ENCODE measurements around the gene STXBP1.

STXBP1 gene

GRCh38 chr9:127694890-127695720, 83.0 kb downstream of the STXBP1 start:
- TF ChIP-seq GATA3 (IDR thresholded peaks at IDR 0.05; ENCODE audit: low read depth, low read length) (no peak), GATA2 (IDR thresholded peaks at IDR 0.05; ENCODE audit: low read depth, low read length) (no peak)

- TF ChIP-seq GATA2 (IDR thresholded peaks at IDR 0.05; ENCODE audit: low read depth, low read length) (no peak), GATA3 (IDR thresholded peaks at IDR 0.05; ENCODE audit: low read depth, low read length) (no peak)
Measured at GRCh38 chr9:127697575-127697974, 85.5 kb downstream of the STXBP1 start.

- TF ChIP-seq GATA2 (IDR thresholded peaks at IDR 0.05; ENCODE audit: low read depth, low read length) (no peak), GATA3 (IDR thresholded peaks at IDR 0.05; ENCODE audit: low read depth, low read length) (no peak)
Measured at GRCh38 chr9:127698386-127698785, 86.3 kb downstream of the STXBP1 start.

GRCh38 chr9:127698985-127699670, 87.1 kb downstream of the STXBP1 start:
- TF ChIP-seq GATA3 (IDR thresholded peaks at IDR 0.05; ENCODE audit: low read depth, low read length), result no peak
- no peak for TF ChIP-seq GATA2 (IDR thresholded peaks at IDR 0.05; ENCODE audit: low read depth, low read length)

- TF ChIP-seq GATA2 (IDR thresholded peaks at IDR 0.05; ENCODE audit: low read depth, low read length), result no peak
- no peak for TF ChIP-seq GATA3 (IDR thresholded peaks at IDR 0.05; ENCODE audit: low read depth, low read length)
Measured at GRCh38 chr9:127700140-127700539, 88.1 kb downstream of the STXBP1 start.

- TF ChIP-seq GATA2 (IDR thresholded peaks at IDR 0.05; ENCODE audit: low read depth, low read length) (peak; percentile 39; the same call in 1 of the 2 replicates), GATA3 (IDR thresholded peaks at IDR 0.05; ENCODE audit: low read depth, low read length) (no peak)
Measured at GRCh38 chr9:127700594-127701255, 88.6 kb downstream of the STXBP1 start.

- no peak for TF ChIP-seq GATA3 (IDR thresholded peaks at IDR 0.05; ENCODE audit: low read depth, low read length)
- no peak for TF ChIP-seq GATA2 (IDR thresholded peaks at IDR 0.05; ENCODE audit: low read depth, low read length)
Measured at GRCh38 chr9:127703289-127703946, 91.3 kb downstream of the STXBP1 start.

GRCh38 chr9:127705577-127706379, 93.7 kb downstream of the STXBP1 start:
- TF ChIP-seq GATA3 (IDR thresholded peaks at IDR 0.05; ENCODE audit: low read depth, low read length), result no peak
- no peak for TF ChIP-seq GATA2 (IDR thresholded peaks at IDR 0.05; ENCODE audit: low read depth, low read length)

GRCh38 chr9:127706836-127707241, 94.8 kb downstream of the STXBP1 start, which contains the start of gene CFAP157:
Gene CFAP157, plus strand, starts transcription at chr9:127706988. Its CDS starts 44 bp downstream, at chr9:127707032.
- no peak for TF ChIP-seq GATA2 (IDR thresholded peaks at IDR 0.05; ENCODE audit: low read depth, low read length)
- TF ChIP-seq GATA3 (IDR thresholded peaks at IDR 0.05; ENCODE audit: low read depth, low read length), result no peak

GRCh38 chr9:127707766-127708165, 95.7 kb downstream of the STXBP1 start:
- TF ChIP-seq GATA2 (IDR thresholded peaks at IDR 0.05; ENCODE audit: low read depth, low read length) (no peak), GATA3 (IDR thresholded peaks at IDR 0.05; ENCODE audit: low read depth, low read length) (no peak)

- TF ChIP-seq GATA3 (IDR thresholded peaks at IDR 0.05; ENCODE audit: low read depth, low read length) (no peak), GATA2 (IDR thresholded peaks at IDR 0.05; ENCODE audit: low read depth, low read length) (no peak)
Measured at GRCh38 chr9:127708952-127709587, 97.0 kb downstream of the STXBP1 start.

- TF ChIP-seq GATA2 (IDR thresholded peaks at IDR 0.05; ENCODE audit: low read depth, low read length), result no peak
- no peak for TF ChIP-seq GATA3 (IDR thresholded peaks at IDR 0.05; ENCODE audit: low read depth, low read length)
Measured at GRCh38 chr9:127710204-127710783, 98.2 kb downstream of the STXBP1 start.

All from SH-SY5Y (cell line).